CD14-positive monocyte (primary cell): ENCODE data around the gene CLPSL2. TPM values are rescaled to one million over a fixed set of nuclear protein-coding genes. Genes with fewer than 3 reads are reported as not detected.

Experiments used
- DNase-seq, 3 donors: peaks; one replicate each; pipeline ENCODE4 v3.0.0-alpha.2; 2011 to 2022
- H2AFZ ChIP-seq: 2 replicates; pipeline ENCODE4 v1.6.0; 2012; ENCODE audit warnings: mild to moderate bottlenecking, low read depth, low read length, inconsistent platforms; ENCODE audit not compliant: insufficient read depth, poor library complexity, severe bottlenecking
- H3K27ac ChIP-seq, 2 donors: 1 replicate in 1 of 2; 2 replicates in 1 of 2; pipeline ENCODE4 v1.5.1; 2012 to 2013; ENCODE audit warnings: low read length in 2 of 2, control low read depth in 1 of 2, inconsistent platforms in 1 of 2, low read depth in 1 of 2, mild to moderate bottlenecking in 1 of 2
- H3K27me3 ChIP-seq, 2 donors: one replicate each; pipeline versions ENCODE4 v1.6.0 to v1.6.1; 2011 to 2013; ENCODE audit warnings: low read length in 2 of 2; ENCODE audit not compliant: control insufficient read depth in 2 of 2, insufficient read depth in 2 of 2
- H3K36me3 ChIP-seq, 2 donors: replicated peaks in 1 of 2; 1 replicate in 1 of 2; 2 replicates in 1 of 2; pipeline versions ENCODE4 v1.5.1 to v1.6.1; 2012 to 2013; ENCODE audit warnings: low read length in 2 of 2, control low read depth in 1 of 2, inconsistent platforms in 1 of 2, mild to moderate bottlenecking in 1 of 2; ENCODE audit not compliant: insufficient read depth in 2 of 2, control insufficient read depth in 1 of 2
- H3K4me1 ChIP-seq, 2 donors: 1 replicate in 1 of 2; 2 replicates in 1 of 2; pipeline versions ENCODE4 v1.5.1 to v1.6.1; 2012 to 2013; ENCODE audit warnings: low read length in 2 of 2, control low read depth in 1 of 2, inconsistent platforms in 1 of 2, mild to moderate bottlenecking in 1 of 2, moderate library complexity in 1 of 2; ENCODE audit not compliant: insufficient read depth in 2 of 2, control insufficient read depth in 1 of 2
- H3K4me2 ChIP-seq: replicated peaks from 2 replicates; pipeline ENCODE3; 2012; ENCODE audit warnings: low read length, moderate library complexity, mild to moderate bottlenecking; ENCODE audit not compliant: poor library complexity, severe bottlenecking; ENCODE audit errors: extremely low read depth
- H3K4me3 ChIP-seq, 3 experiments: fragments of 200-600 bp in 1 of 3; sonication (generic) in 1 of 3; replicated peaks in 1 of 3; 1 replicate in 2 of 3; 2 replicates in 1 of 3; pipeline ENCODE4 v1.5.1; 2011 to 2013; ENCODE audit warnings: low read length in 3 of 3, mild to moderate bottlenecking in 3 of 3, control low read depth in 2 of 3, low read depth in 2 of 3, inconsistent platforms in 1 of 3, moderate library complexity in 1 of 3
- H3K79me2 ChIP-seq: 2 replicates; pipeline ENCODE4 v1.6.0; 2012; ENCODE audit warnings: mild to moderate bottlenecking, control low read depth, inconsistent platforms, low read length, moderate library complexity; ENCODE audit not compliant: insufficient read depth
- H3K9ac ChIP-seq: 2 replicates; pipeline ENCODE4 v1.6.0; 2017; ENCODE audit warnings: low read length, mild to moderate bottlenecking; ENCODE audit not compliant: insufficient read depth, poor library complexity, severe bottlenecking
- H3K9me3 ChIP-seq, 2 donors: replicated peaks in 1 of 2; 1 replicate in 1 of 2; 2 replicates in 1 of 2; pipeline versions ENCODE4 v1.5.1 to v1.6.1; 2012 to 2013; ENCODE audit warnings: low read length in 2 of 2, control low read depth in 1 of 2; ENCODE audit not compliant: control insufficient read depth in 1 of 2, insufficient read depth in 1 of 2
- H4K20me1 ChIP-seq: 2 replicates; pipeline ENCODE4 v1.6.0; 2012; ENCODE audit warnings: mild to moderate bottlenecking, low read length, control low read depth, moderate library complexity; ENCODE audit not compliant: insufficient read depth
- H3K27ac Mint-ChIP-seq, 7 donors: one replicate each; pipeline ENCODE4 v1.8.0; 2020; ENCODE audit warnings: mild to moderate bottlenecking in 7 of 7, mixed read lengths in 7 of 7, moderate library complexity in 6 of 7, inconsistent platforms in 2 of 7
- H3K27me3 Mint-ChIP-seq, 3 donors: one replicate each; pipeline ENCODE4 v1.8.0; 2021 to 2022; ENCODE audit warnings: low read depth in 3 of 3, mild to moderate bottlenecking in 3 of 3, mixed read lengths in 3 of 3, moderate library complexity in 3 of 3, inconsistent platforms in 1 of 3
- H3K36me3 Mint-ChIP-seq, 2 donors: one replicate each; pipeline ENCODE4 v1.8.0; 2020; ENCODE audit warnings: mixed read lengths in 2 of 2, inconsistent platforms in 1 of 2, mild to moderate bottlenecking in 1 of 2
- H3K4me1 Mint-ChIP-seq: one replicate; pipeline ENCODE4 v1.8.0; 2020; ENCODE audit warnings: mild to moderate bottlenecking, mixed read lengths
- H3K4me3 Mint-ChIP-seq, 2 donors: one replicate each; pipeline ENCODE4 v1.8.0; 2020; ENCODE audit warnings: mild to moderate bottlenecking in 2 of 2, mixed read lengths in 2 of 2, moderate library complexity in 1 of 2
- H3K9me3 Mint-ChIP-seq, 7 donors: one replicate each; pipeline ENCODE4 v1.8.0; 2020 to 2022; ENCODE audit warnings: mixed read lengths in 7 of 7, mild to moderate bottlenecking in 6 of 7, moderate library complexity in 6 of 7, inconsistent platforms in 2 of 7
- whole genome bisulfite sequencing: methylation state at CpG from one replicate; pipeline ENCODE4 v1.1.5; 2013; ENCODE audit warnings: missing lambda C conversion rate; ENCODE audit not compliant: insufficient coverage; 5-methylcytosine and 5-hydroxymethylcytosine counted together
- intact Hi-C, 2 donors: fragments of 100-400 bp; cut with micrococcal nuclease; formaldehyde crosslinking; loops; one replicate each; pipeline versions ENCODE4 v1.15.0 to v1.15.1; 2023
- polyA plus RNA-seq, 3 donors: library from polyadenylated mRNA; depleted of rRNA in 1 of 3; unstranded in 2 of 3; stranded (reverse) in 1 of 3; fragments of 300-500 nt in 2 of 3; fragments of >200 nt in 1 of 3; fragmentation: Illumina TruSeq in 2 of 3; gene quantifications; 1 replicate in 2 of 3; 2 replicates in 1 of 3; pipeline ENCODE4 v1.2.3, GENCODE V29; 2012 to 2021
- TF ChIP-seq, protein P1 (sequence below): fragments of 200-600 bp; IDR thresholded peaks from one replicate; pipeline ENCODE4 v1.8.0; 2022; ENCODE audit warnings: antibody characterized with exemption, mild to moderate bottlenecking

Gene CLPSL2
- polyA plus RNA-seq, 3 donors = not detected

DNA sequence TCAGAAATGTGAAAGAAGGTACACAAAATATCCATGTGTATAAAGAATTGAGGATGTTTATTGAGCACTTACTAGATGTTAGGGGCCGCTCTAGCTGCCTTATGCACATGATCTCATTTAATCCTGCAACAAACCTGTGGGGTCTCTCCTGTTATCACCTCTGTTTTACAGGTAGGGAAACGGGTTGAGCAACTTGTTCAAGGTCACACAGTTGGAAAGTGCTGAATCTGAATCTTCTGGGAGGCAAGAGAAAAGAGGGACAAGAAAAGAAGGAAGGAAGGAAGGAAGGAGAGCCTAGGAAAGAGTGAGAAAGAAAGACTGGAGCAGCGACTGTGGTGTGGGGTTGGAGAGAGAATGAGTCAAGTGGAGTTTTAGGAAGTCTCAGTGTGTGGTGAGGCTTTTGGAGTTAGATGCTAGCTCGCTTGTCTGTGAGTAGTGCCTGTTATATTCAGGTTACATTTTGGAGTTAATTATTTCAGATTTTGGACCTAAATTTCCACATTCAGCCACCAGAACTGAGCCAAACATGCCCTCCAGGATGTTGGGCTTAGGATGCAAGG lies 12.1 kb downstream of the CLPSL2 start:
- Histone ChIP-seq H3K79me2 (no peaks in the 10 kb centered on the region), H3K9ac (no peak overlapping the region), H3K9me3 (no peaks in the 10 kb centered on the region), H3K4me2 (no peak overlapping the region), H3K27ac (no peak overlapping the region), H3K27me3 (peaks cover 17 to 39% of the 10 kb centered on the region in 2 donors), H3K4me1 (no peaks in the 10 kb centered on the region), H3K4me3 (no peak overlapping the region), H4K20me1 (no peaks in the 10 kb centered on the region), H2AFZ (no peak overlapping the region), H3K36me3 (no peaks in the 10 kb centered on the region)
- intact Hi-C loops = no loop called here
- Mint-ChIP-seq H3K36me3 (no peaks in the 10 kb centered on the region), H3K27me3 (peaks cover 45 to 61% (median 51%) of the 10 kb centered on the region in 3 donors), H3K4me3 (no peak overlapping the region), H3K4me1 (peaks cover 3% of the 10 kb centered on the region), H3K9me3 (peaks cover 0 to 10% (median 0%) of the 10 kb centered on the region in 7 donors), H3K27ac (no peak overlapping the region)
- 88% methylated on average over 3 of the region's 4 CpGs for WGBS
- TF ChIP-seq, protein P1, sequence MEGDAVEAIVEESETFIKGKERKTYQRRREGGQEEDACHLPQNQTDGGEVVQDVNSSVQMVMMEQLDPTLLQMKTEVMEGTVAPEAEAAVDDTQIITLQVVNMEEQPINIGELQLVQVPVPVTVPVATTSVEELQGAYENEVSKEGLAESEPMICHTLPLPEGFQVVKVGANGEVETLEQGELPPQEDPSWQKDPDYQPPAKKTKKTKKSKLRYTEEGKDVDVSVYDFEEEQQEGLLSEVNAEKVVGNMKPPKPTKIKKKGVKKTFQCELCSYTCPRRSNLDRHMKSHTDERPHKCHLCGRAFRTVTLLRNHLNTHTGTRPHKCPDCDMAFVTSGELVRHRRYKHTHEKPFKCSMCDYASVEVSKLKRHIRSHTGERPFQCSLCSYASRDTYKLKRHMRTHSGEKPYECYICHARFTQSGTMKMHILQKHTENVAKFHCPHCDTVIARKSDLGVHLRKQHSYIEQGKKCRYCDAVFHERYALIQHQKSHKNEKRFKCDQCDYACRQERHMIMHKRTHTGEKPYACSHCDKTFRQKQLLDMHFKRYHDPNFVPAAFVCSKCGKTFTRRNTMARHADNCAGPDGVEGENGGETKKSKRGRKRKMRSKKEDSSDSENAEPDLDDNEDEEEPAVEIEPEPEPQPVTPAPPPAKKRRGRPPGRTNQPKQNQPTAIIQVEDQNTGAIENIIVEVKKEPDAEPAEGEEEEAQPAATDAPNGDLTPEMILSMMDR = no peak
- DNase-seq = no peak

DNA sequence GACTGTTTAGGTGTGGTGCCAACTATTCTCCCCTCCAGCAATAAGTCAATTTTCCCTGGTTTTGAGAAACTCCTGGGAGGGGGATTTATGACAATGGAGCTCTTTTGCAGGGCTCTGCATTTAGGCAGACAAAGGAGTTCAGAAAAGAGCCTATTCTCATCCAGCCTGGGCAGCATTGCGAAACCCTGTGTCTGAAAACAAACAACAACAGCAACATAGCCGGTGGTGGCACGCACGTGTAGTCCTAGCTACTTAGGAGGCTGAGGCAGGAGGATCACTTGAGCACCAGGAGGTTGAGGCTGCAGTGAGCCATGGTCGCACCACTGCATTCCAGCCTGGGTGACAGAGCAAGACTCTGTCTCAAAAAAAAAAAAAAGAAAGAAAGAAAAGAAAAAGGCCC lies 14.3 kb downstream of the CLPSL2 start:
- Histone ChIP-seq H3K9ac (no peak overlapping the region), H3K27me3 (peaks cover 17 to 35% of the 10 kb centered on the region in 2 donors), H3K27ac (no peak overlapping the region), H3K4me3 (no peak overlapping the region), H3K79me2 (no peaks in the 10 kb centered on the region), H3K36me3 (no peaks in the 10 kb centered on the region), H3K9me3 (no peaks in the 10 kb centered on the region), H3K4me2 (no peak overlapping the region), H2AFZ (no peak overlapping the region), H4K20me1 (no peaks in the 10 kb centered on the region), H3K4me1 (no peaks in the 10 kb centered on the region)
- no peak overlapping the region for H3K4me3 Mint-ChIP-seq
- TF ChIP-seq, protein P1 = no peak
- peaks cover 3% of the 10 kb centered on the region for H3K4me1 Mint-ChIP-seq
- H3K36me3 Mint-ChIP-seq = no peaks in the 10 kb centered on the region
- no peak for DNase-seq
- 77% methylated on average over 5 of the region's 5 CpGs for WGBS
- peaks cover 0 to 7% (median 0%) of the 10 kb centered on the region in 7 donors for H3K9me3 Mint-ChIP-seq
- H3K27ac Mint-ChIP-seq = peak overlapping the region in 1 of 7 donors; percentile 20
- peaks cover 44 to 49% (median 46%) of the 10 kb centered on the region in 3 donors for H3K27me3 Mint-ChIP-seq
- intact Hi-C loops = no loop called here
